ENCODE results near the gene SPC25.

Gene SPC25

GRCh38 chr2:168912466-168912865 is 22.2 kb upstream of the SPC25 start:
- H4K8ac ChIP-seq (ENCODE audit: low read depth, low read length) = no peak overlapping the region
- no peak overlapping the region for H3K4me3 ChIP-seq (ENCODE audit: low read length)
- no peaks in the 10 kb centered on the region for H3K27me3 ChIP-seq (ENCODE audit: insufficient read depth, low read length, poor library complexity)
- H3K27ac ChIP-seq (ENCODE audit: low read depth, low read length) = no peak overlapping the region
- DNase-seq = no peak
- no peaks in the 10 kb centered on the region for H3K79me1 ChIP-seq (ENCODE audit: low read length)
- H3K4me2 ChIP-seq (ENCODE audit: low read length) = no peak overlapping the region
- H4K5ac ChIP-seq (ENCODE audit: low read length) = no peak overlapping the region
- no peak overlapping the region for H2BK120ac ChIP-seq (ENCODE audit: low read depth, low read length)
- H3K79me2 ChIP-seq (ENCODE audit: control insufficient read depth, insufficient read depth, low read length) = no peaks in the 10 kb centered on the region
- no peak overlapping the region for H3K56ac ChIP-seq (ENCODE audit: low read length)
- H3K23ac ChIP-seq (ENCODE audit: low read length) = no peak overlapping the region
- H3K18ac ChIP-seq (ENCODE audit: low read length) = no peak overlapping the region
- no peak overlapping the region for H2BK15ac ChIP-seq (replicated peaks; ENCODE audit: low read depth)
- no peak overlapping the region for H2BK5ac ChIP-seq (ENCODE audit: low read length)
- H3K9ac ChIP-seq (ENCODE audit: low read length) = no peak overlapping the region
- H3K4me1 ChIP-seq (ENCODE audit: control insufficient read depth, low read depth, low read length) = peaks cover 6% of the 10 kb centered on the region
- no peaks in the 10 kb centered on the region for H3K36me3 ChIP-seq (ENCODE audit: control insufficient read depth, insufficient read depth, low read length)
- no peak overlapping the region for H3K4ac ChIP-seq (ENCODE audit: low read depth, low read length)
- H2AK5ac ChIP-seq (ENCODE audit: low read length) = no peak overlapping the region
- no CpG with 5 or more reads among the region's 6 CpGs for WGBS (ENCODE audit: extremely low coverage, insufficient coverage, low lambda C conversion rate)

DNA sequence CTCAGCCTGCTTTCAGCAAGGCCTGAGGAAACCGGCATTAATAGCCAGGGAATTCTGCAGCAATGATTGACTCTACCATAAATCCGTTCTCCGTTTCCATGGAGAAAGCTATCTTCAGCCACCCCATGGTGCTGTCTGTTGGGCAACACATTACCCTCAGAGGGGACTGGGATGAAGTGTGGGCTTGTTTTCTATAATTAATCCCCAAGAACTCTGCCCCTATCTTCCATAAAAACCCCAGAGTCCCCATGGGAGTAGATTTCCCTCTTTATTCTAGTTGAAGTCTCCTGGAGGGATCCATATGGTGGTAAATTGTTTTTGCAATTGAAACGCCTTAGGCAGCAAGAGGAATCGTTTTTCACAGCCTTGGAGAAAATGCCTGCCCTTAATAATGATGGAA is 20.1 kb upstream of the SPC25 start:
- peak; percentile 51 for DNase-seq
- H3K4me2 ChIP-seq (ENCODE audit: low read length) = no peak overlapping the region
- H3K79me2 ChIP-seq (ENCODE audit: control insufficient read depth, insufficient read depth, low read length) = no peaks in the 10 kb centered on the region
- no peak overlapping the region for H3K56ac ChIP-seq (ENCODE audit: low read length)
- H3K18ac ChIP-seq (ENCODE audit: low read length) = no peak overlapping the region
- no peak overlapping the region for H3K4me3 ChIP-seq (ENCODE audit: low read length)
- no CpG with 5 or more reads among the region's 5 CpGs for WGBS (ENCODE audit: extremely low coverage, insufficient coverage, low lambda C conversion rate)
- no peak overlapping the region for H3K23ac ChIP-seq (ENCODE audit: low read length)
- no peaks in the 10 kb centered on the region for H3K79me1 ChIP-seq (ENCODE audit: low read length)
- H2BK120ac ChIP-seq (ENCODE audit: low read depth, low read length) = no peak overlapping the region
- H3K9ac ChIP-seq (ENCODE audit: low read length) = no peak overlapping the region
- peaks cover 7% of the 10 kb centered on the region for H3K4me1 ChIP-seq (ENCODE audit: control insufficient read depth, low read depth, low read length)
- no peaks in the 10 kb centered on the region for H3K36me3 ChIP-seq (ENCODE audit: control insufficient read depth, insufficient read depth, low read length)
- no peak overlapping the region for H3K4ac ChIP-seq (ENCODE audit: low read depth, low read length)
- no peak overlapping the region for H4K5ac ChIP-seq (ENCODE audit: low read length)
- no peak overlapping the region for H4K8ac ChIP-seq (ENCODE audit: low read depth, low read length)
- H3K27me3 ChIP-seq (ENCODE audit: insufficient read depth, low read length, poor library complexity) = no peaks in the 10 kb centered on the region
- H2BK5ac ChIP-seq (ENCODE audit: low read length) = no peak overlapping the region
- no peak overlapping the region for H2AK5ac ChIP-seq (ENCODE audit: low read length)
- H3K27ac ChIP-seq (ENCODE audit: low read depth, low read length) = no peak overlapping the region
- no peak overlapping the region for H2BK15ac ChIP-seq (replicated peaks; ENCODE audit: low read depth)

DNA sequence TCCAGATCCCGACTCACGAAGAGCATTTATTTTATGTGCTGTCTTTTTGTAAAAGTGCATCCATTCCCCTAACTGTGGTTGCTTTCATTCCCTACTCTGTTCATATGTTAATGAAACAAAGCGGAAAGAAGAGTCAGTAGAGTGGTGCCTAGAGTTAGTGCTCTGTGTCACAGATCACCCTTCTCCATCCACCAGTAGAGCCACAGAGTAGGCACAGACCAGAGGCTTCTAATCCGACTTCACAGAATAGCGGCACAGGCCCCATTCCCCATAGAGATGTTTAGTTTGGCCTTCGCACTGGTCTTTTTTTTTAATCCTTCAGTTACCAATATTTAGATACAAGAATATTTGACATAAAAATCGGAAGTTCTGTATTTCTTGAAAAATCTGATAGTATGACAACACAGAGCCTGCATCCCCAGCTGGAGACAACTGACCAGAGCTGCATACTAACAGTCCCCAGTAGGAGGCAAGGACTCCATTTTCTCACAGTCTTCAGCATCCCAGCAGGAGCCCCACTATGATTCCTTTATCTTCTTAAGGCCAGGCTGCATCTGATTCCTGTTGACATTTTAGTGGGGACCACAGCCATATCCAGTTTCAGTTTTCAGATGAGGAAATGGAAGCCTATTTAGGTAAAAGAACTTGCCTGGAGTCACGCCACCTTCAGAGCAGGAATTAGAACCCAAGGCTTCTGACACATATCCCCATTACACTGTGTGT is 17.9 kb upstream of the SPC25 start:
- no peaks in the 10 kb centered on the region for H3K27me3 ChIP-seq (ENCODE audit: insufficient read depth, low read length, poor library complexity)
- H3K18ac ChIP-seq (ENCODE audit: low read length) = no peak overlapping the region
- no peak overlapping the region for H3K23ac ChIP-seq (ENCODE audit: low read length)
- H3K36me3 ChIP-seq (ENCODE audit: control insufficient read depth, insufficient read depth, low read length) = no peaks in the 10 kb centered on the region
- H2BK15ac ChIP-seq (replicated peaks; ENCODE audit: low read depth) = no peak overlapping the region
- H3K9ac ChIP-seq (ENCODE audit: low read length) = no peak overlapping the region
- H4K5ac ChIP-seq (ENCODE audit: low read length) = no peak overlapping the region
- H3K56ac ChIP-seq (ENCODE audit: low read length) = no peak overlapping the region
- no peak overlapping the region for H2AK5ac ChIP-seq (ENCODE audit: low read length)
- no peaks in the 10 kb centered on the region for H3K79me2 ChIP-seq (ENCODE audit: control insufficient read depth, insufficient read depth, low read length)
- WGBS (ENCODE audit: extremely low coverage, insufficient coverage, low lambda C conversion rate) = no CpG with 5 or more reads among the region's 8 CpGs
- H4K8ac ChIP-seq (ENCODE audit: low read depth, low read length) = no peak overlapping the region
- no peak overlapping the region for H2BK120ac ChIP-seq (ENCODE audit: low read depth, low read length)
- peaks cover 7% of the 10 kb centered on the region for H3K4me1 ChIP-seq (ENCODE audit: control insufficient read depth, low read depth, low read length)
- H2BK5ac ChIP-seq (ENCODE audit: low read length) = no peak overlapping the region
- H3K4me2 ChIP-seq (ENCODE audit: low read length) = no peak overlapping the region
- H3K27ac ChIP-seq (ENCODE audit: low read depth, low read length) = no peak overlapping the region
- H3K79me1 ChIP-seq (ENCODE audit: low read length) = no peaks in the 10 kb centered on the region
- H3K4me3 ChIP-seq (ENCODE audit: low read length) = no peak overlapping the region
- peak; percentile 72 for DNase-seq
- no peak overlapping the region for H3K4ac ChIP-seq (ENCODE audit: low read depth, low read length)

DNA sequence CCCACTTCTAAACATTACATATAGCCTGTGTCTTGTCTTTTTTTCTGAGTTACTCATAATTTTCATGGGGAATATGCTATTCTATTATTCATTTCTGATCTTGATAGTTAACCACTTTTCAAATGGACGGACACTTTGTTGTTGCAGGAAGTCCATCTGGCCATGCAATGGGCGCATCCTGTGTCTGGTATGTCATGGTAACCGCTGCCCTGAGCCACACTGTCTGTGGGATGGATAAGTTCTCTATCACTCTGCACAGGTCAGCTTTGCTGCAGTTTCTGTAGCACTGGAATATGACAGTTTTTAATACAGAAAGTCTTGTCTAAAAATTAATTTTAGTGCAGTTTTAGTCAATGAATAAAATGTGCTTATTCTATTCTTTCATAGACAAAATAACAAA is 14.1 kb upstream of the SPC25 start:
- no peaks in the 10 kb centered on the region for H3K27me3 ChIP-seq (ENCODE audit: insufficient read depth, low read length, poor library complexity)
- no peak for DNase-seq
- no peak overlapping the region for H2AK5ac ChIP-seq (ENCODE audit: low read length)
- no peaks in the 10 kb centered on the region for H3K36me3 ChIP-seq (ENCODE audit: control insufficient read depth, insufficient read depth, low read length)
- H4K8ac ChIP-seq (ENCODE audit: low read depth, low read length) = no peak overlapping the region
- no peak overlapping the region for H3K23ac ChIP-seq (ENCODE audit: low read length)
- no peak overlapping the region for H4K5ac ChIP-seq (ENCODE audit: low read length)
- H3K4me2 ChIP-seq (ENCODE audit: low read length) = no peak overlapping the region
- H3K4me3 ChIP-seq (ENCODE audit: low read length) = no peak overlapping the region
- H3K56ac ChIP-seq (ENCODE audit: low read length) = no peak overlapping the region
- H2BK15ac ChIP-seq (replicated peaks; ENCODE audit: low read depth) = no peak overlapping the region
- no peak overlapping the region for H2BK5ac ChIP-seq (ENCODE audit: low read length)
- no peaks in the 10 kb centered on the region for H3K79me2 ChIP-seq (ENCODE audit: control insufficient read depth, insufficient read depth, low read length)
- H3K4me1 ChIP-seq (ENCODE audit: control insufficient read depth, low read depth, low read length) = peaks cover 7% of the 10 kb centered on the region
- WGBS (ENCODE audit: extremely low coverage, insufficient coverage, low lambda C conversion rate) = no CpG with 5 or more reads among the region's 3 CpGs
- no peak overlapping the region for H3K4ac ChIP-seq (ENCODE audit: low read depth, low read length)
- no peak overlapping the region for H2BK120ac ChIP-seq (ENCODE audit: low read depth, low read length)
- no peaks in the 10 kb centered on the region for H3K79me1 ChIP-seq (ENCODE audit: low read length)
- H3K27ac ChIP-seq (ENCODE audit: low read depth, low read length) = no peak overlapping the region
- no peak overlapping the region for H3K18ac ChIP-seq (ENCODE audit: low read length)
- H3K9ac ChIP-seq (ENCODE audit: low read length) = no peak overlapping the region

GRCh38 chr2:168903888-168904287 is 13.7 kb upstream of the SPC25 start:
- Histone ChIP-seq H4K5ac (ENCODE audit: low read length) (no peak overlapping the region), H3K56ac (ENCODE audit: low read length) (no peak overlapping the region), H3K27me3 (ENCODE audit: insufficient read depth, low read length, poor library complexity) (no peaks in the 10 kb centered on the region), H3K79me1 (ENCODE audit: low read length) (no peaks in the 10 kb centered on the region), H2AK5ac (ENCODE audit: low read length) (no peak overlapping the region), H3K36me3 (ENCODE audit: control insufficient read depth, insufficient read depth, low read length) (no peaks in the 10 kb centered on the region), H3K23ac (ENCODE audit: low read length) (no peak overlapping the region), H3K79me2 (ENCODE audit: control insufficient read depth, insufficient read depth, low read length) (no peaks in the 10 kb centered on the region), H3K4me2 (ENCODE audit: low read length) (no peak overlapping the region), H3K9ac (ENCODE audit: low read length) (no peak overlapping the region), H2BK15ac (replicated peaks; ENCODE audit: low read depth) (no peak overlapping the region), H3K4ac (ENCODE audit: low read depth, low read length) (no peak overlapping the region), H2BK120ac (ENCODE audit: low read depth, low read length) (no peak overlapping the region), H3K27ac (ENCODE audit: low read depth, low read length) (no peak overlapping the region), H4K8ac (ENCODE audit: low read depth, low read length) (no peak overlapping the region), H3K18ac (ENCODE audit: low read length) (no peak overlapping the region), H3K4me3 (ENCODE audit: low read length) (no peak overlapping the region), H2BK5ac (ENCODE audit: low read length) (no peak overlapping the region), H3K4me1 (ENCODE audit: control insufficient read depth, low read depth, low read length) (peaks cover 7% of the 10 kb centered on the region)
- no CpG with 5 or more reads among the region's 2 CpGs for WGBS (ENCODE audit: extremely low coverage, insufficient coverage, low lambda C conversion rate)
- no peak for DNase-seq

GRCh38 chr2:168901003-168901402 is 10.8 kb upstream of the SPC25 start, which contains the start of gene G6PC2:
TSS of gene G6PC2 (plus strand) at chr2:168901291. CDS start at chr2:168901332, 41 bp downstream.
- no peak within 1 kb of the TSS for H4K8ac ChIP-seq (ENCODE audit: low read depth, low read length)
- H3K4me2 ChIP-seq (ENCODE audit: low read length) = no peak within 1 kb of the TSS
- no peak for DNase-seq
- no peak within 1 kb of the TSS for H3K27ac ChIP-seq (ENCODE audit: low read depth, low read length)
- H3K18ac ChIP-seq (ENCODE audit: low read length) = no peak within 1 kb of the TSS
- H4K5ac ChIP-seq (ENCODE audit: low read length) = no peak within 1 kb of the TSS
- no CpG with 5 or more reads among the region's 5 CpGs for WGBS (ENCODE audit: extremely low coverage, insufficient coverage, low lambda C conversion rate)
- no peaks in the 10 kb centered on the region for H3K36me3 ChIP-seq (ENCODE audit: control insufficient read depth, insufficient read depth, low read length)
- no peaks in the 10 kb centered on the region for H3K79me2 ChIP-seq (ENCODE audit: control insufficient read depth, insufficient read depth, low read length)
- no peaks in the 10 kb centered on the region for H3K79me1 ChIP-seq (ENCODE audit: low read length)
- H3K27me3 ChIP-seq (ENCODE audit: insufficient read depth, low read length, poor library complexity) = no peaks in the 10 kb centered on the region
- no peak within 1 kb of the TSS for H2BK120ac ChIP-seq (ENCODE audit: low read depth, low read length)
- no peak within 1 kb of the TSS for H3K9ac ChIP-seq (ENCODE audit: low read length)
- no peak within 1 kb of the TSS for H2BK15ac ChIP-seq (replicated peaks; ENCODE audit: low read depth)
- H3K56ac ChIP-seq (ENCODE audit: low read length) = no peak within 1 kb of the TSS
- no peak within 1 kb of the TSS for H3K4me3 ChIP-seq (ENCODE audit: low read length)
- no peak within 1 kb of the TSS for H3K4ac ChIP-seq (ENCODE audit: low read depth, low read length)
- no peak within 1 kb of the TSS for H2AK5ac ChIP-seq (ENCODE audit: low read length)
- H2BK5ac ChIP-seq (ENCODE audit: low read length) = no peak within 1 kb of the TSS
- H3K4me1 ChIP-seq (ENCODE audit: control insufficient read depth, low read depth, low read length) = no peaks in the 10 kb centered on the region
- no peak within 1 kb of the TSS for H3K23ac ChIP-seq (ENCODE audit: low read length)
